ENCODE measurements around the gene UXT. TPM values are rescaled to one million over a fixed set of nuclear protein-coding genes. Genes with fewer than 3 reads are reported as not detected.

UXT gene
- total and polyA plus RNA-seq, 2 donors (not counting 1 experiment from before 2014, with no cell fraction given) = 111 to 141 TPM

DNA sequence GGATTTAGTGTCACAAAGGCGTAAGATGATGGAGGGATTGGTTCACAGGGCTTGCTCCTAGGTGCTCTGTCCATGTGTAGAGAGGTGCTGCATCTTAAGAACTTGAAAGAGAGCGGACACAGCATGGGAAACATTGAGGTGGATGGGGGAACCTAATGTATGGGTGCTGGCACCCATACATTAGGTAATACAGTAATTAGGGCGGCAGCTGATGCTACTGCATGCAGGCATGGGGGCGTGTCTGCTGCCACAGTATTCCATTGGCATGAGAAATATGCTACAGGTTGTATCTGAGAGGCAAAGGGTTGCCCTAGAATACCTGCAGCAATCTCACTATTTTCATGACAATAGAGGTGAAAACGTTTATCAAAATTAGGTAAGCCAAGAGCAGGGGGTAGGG lies 45.8 kb upstream of the UXT start:
- H3K9ac ChIP-seq (ENCODE audit: insufficient read depth, low read length) = no peak overlapping the region

DNA sequence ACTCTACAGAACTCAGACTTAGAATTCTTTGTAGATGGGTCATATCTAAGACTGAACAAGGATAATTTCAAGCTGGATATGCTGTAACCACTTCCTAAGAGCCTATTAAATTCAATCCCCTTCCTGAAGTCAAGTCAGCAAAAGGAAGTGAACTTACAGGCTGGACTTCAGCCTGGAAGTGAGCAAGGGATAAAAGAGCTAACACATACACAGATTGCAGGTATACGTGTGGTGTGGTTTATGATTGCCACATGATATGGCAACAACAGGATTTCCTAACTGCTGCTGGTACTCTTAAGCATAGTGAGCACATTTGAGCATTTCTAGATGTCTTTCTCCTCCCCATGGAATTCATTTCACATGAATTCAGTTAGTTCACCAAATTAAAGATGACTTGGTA lies 38.2 kb upstream of the UXT start:
- Histone ChIP-seq H3K9me3 (ENCODE audit: control insufficient read depth, insufficient read depth, low read depth, low read length) (no peaks in the 10 kb centered on the region), H3K27ac (ENCODE audit: insufficient read depth, low read length) (no peak overlapping the region), H3K79me2 (ENCODE audit: control insufficient read depth, insufficient read depth, low read length) (no peaks in the 10 kb centered on the region), H2AFZ (ENCODE audit: low read length) (no peak overlapping the region), H3K9ac (ENCODE audit: insufficient read depth, low read length) (no peak overlapping the region), H3K36me3 (ENCODE audit: control insufficient read depth, insufficient read depth, low read length) (no peaks in the 10 kb centered on the region), H4K20me1 (ENCODE audit: control insufficient read depth, extremely low read depth, insufficient read depth, low read length) (no peaks in the 10 kb centered on the region), H3K27me3 (ENCODE audit: control insufficient read depth, insufficient read depth, low read length) (no peaks in the 10 kb centered on the region), H3K4me3 (replicated peaks in 1 of 4; ENCODE audit: control extremely low read depth in 1 of 4, insufficient read depth in 1 of 4, low read depth in 3 of 4, low read length in 4 of 4) (no peak overlapping the region), H3K4me2 (ENCODE audit: extremely low read depth, insufficient read depth, low read length) (no peak overlapping the region), H3K4me1 (ENCODE audit: control insufficient read depth, extremely low read depth, insufficient read depth, low read length) (no peaks in the 10 kb centered on the region)
- DNase-seq (ENCODE audit: low read depth in 2 of 2) = no peak
- TF ChIP-seq, protein P1, sequence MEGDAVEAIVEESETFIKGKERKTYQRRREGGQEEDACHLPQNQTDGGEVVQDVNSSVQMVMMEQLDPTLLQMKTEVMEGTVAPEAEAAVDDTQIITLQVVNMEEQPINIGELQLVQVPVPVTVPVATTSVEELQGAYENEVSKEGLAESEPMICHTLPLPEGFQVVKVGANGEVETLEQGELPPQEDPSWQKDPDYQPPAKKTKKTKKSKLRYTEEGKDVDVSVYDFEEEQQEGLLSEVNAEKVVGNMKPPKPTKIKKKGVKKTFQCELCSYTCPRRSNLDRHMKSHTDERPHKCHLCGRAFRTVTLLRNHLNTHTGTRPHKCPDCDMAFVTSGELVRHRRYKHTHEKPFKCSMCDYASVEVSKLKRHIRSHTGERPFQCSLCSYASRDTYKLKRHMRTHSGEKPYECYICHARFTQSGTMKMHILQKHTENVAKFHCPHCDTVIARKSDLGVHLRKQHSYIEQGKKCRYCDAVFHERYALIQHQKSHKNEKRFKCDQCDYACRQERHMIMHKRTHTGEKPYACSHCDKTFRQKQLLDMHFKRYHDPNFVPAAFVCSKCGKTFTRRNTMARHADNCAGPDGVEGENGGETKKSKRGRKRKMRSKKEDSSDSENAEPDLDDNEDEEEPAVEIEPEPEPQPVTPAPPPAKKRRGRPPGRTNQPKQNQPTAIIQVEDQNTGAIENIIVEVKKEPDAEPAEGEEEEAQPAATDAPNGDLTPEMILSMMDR (conservative IDR thresholded peaks at IDR 0.05 in 1 of 2, IDR thresholded peaks at IDR 0.05 in 1 of 2; ENCODE audit: low read depth in 1 of 2, low read length in 2 of 2) = no peak

More for the DNA sequence above, 45.8 kb upstream of the UXT start:
- Histone ChIP-seq H3K27me3 (ENCODE audit: control insufficient read depth, insufficient read depth, low read length) (no peaks in the 10 kb centered on the region), H3K4me2 (ENCODE audit: extremely low read depth, insufficient read depth, low read length) (no peak overlapping the region), H4K20me1 (ENCODE audit: control insufficient read depth, extremely low read depth, insufficient read depth, low read length) (no peaks in the 10 kb centered on the region), H3K9me3 (ENCODE audit: control insufficient read depth, insufficient read depth, low read depth, low read length) (no peaks in the 10 kb centered on the region), H3K4me3 (replicated peaks in 1 of 4; ENCODE audit: control extremely low read depth in 1 of 4, insufficient read depth in 1 of 4, low read depth in 3 of 4, low read length in 4 of 4) (no peak overlapping the region), H2AFZ (ENCODE audit: low read length) (no peak overlapping the region), H3K79me2 (ENCODE audit: control insufficient read depth, insufficient read depth, low read length) (no peaks in the 10 kb centered on the region), H3K27ac (ENCODE audit: insufficient read depth, low read length) (no peak overlapping the region), H3K36me3 (ENCODE audit: control insufficient read depth, insufficient read depth, low read length) (no peaks in the 10 kb centered on the region), H3K4me1 (ENCODE audit: control insufficient read depth, extremely low read depth, insufficient read depth, low read length) (no peaks in the 10 kb centered on the region)
- TF ChIP-seq, protein P1 (conservative IDR thresholded peaks at IDR 0.05 in 1 of 2, IDR thresholded peaks at IDR 0.05 in 1 of 2; ENCODE audit: low read depth in 1 of 2, low read length in 2 of 2) = no peak
- TF ChIP-seq EZH2 (IDR thresholded peaks at IDR 0.05; ENCODE audit: low read length, missing control alignments) = no peak
- no peak for DNase-seq (ENCODE audit: low read depth in 2 of 2)

DNA sequence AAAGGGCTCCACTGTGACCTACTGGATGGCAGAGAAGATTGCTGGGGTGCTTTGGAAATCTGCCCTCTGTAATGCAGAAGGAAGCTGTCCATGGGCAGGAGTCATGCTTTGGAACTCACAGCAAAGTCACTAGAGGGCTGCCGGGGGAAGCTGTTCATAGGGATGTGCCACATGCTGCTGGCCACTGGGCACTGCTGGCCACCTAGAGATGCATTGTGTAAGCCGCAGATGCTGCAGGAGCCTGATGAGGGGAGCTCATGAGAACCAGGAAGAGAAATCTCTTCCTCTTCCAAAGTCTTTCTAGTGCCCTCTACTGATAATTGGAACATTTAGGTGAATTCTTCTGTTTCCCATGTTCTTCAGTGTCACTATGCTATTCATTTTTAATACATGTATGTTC lies 31.2 kb upstream of the UXT start:
- no peaks in the 10 kb centered on the region for H3K79me2 ChIP-seq (ENCODE audit: control insufficient read depth, insufficient read depth, low read length)
- no peaks in the 10 kb centered on the region for H3K4me1 ChIP-seq (ENCODE audit: control insufficient read depth, extremely low read depth, insufficient read depth, low read length)
- TF ChIP-seq, protein P1 (conservative IDR thresholded peaks at IDR 0.05 in 1 of 2, IDR thresholded peaks at IDR 0.05 in 1 of 2; ENCODE audit: low read depth in 1 of 2, low read length in 2 of 2) = no peak
- no peak for TF ChIP-seq EZH2 (IDR thresholded peaks at IDR 0.05; ENCODE audit: low read length, missing control alignments)
- H3K4me2 ChIP-seq (ENCODE audit: extremely low read depth, insufficient read depth, low read length) = no peak overlapping the region
- no peaks in the 10 kb centered on the region for H4K20me1 ChIP-seq (ENCODE audit: control insufficient read depth, extremely low read depth, insufficient read depth, low read length)
- H3K36me3 ChIP-seq (ENCODE audit: control insufficient read depth, insufficient read depth, low read length) = no peaks in the 10 kb centered on the region
- no peaks in the 10 kb centered on the region for H3K9me3 ChIP-seq (ENCODE audit: control insufficient read depth, insufficient read depth, low read depth, low read length)
- H2AFZ ChIP-seq (ENCODE audit: low read length) = no peak overlapping the region
- DNase-seq (ENCODE audit: low read depth in 2 of 2) = no peak
- H3K9ac ChIP-seq (ENCODE audit: insufficient read depth, low read length) = no peak overlapping the region
- H3K27ac ChIP-seq (ENCODE audit: insufficient read depth, low read length) = no peak overlapping the region
- H3K4me3 ChIP-seq (replicated peaks in 1 of 4; ENCODE audit: control extremely low read depth in 1 of 4, insufficient read depth in 1 of 4, low read depth in 3 of 4, low read length in 4 of 4) = no peak overlapping the region
- H3K27me3 ChIP-seq (ENCODE audit: control insufficient read depth, insufficient read depth, low read length) = no peaks in the 10 kb centered on the region
